HepG2 (cell line): ENCODE data around the gene PSMB11. TPM values are rescaled to one million over a fixed set of nuclear protein-coding genes. Genes with fewer than 3 reads are reported as not detected.

Source experiments
- ATAC-seq: fragments of 200-7000 bp; cut with Tn5 transposase; 3 replicates; pipeline ENCODE4 v1.9.1; 2020; ENCODE audit warnings: mild to moderate bottlenecking, moderate library complexity
- BruUV-seq: library from RNA; stranded (reverse); fragments of 400-500 nt; replicated peaks from 2 replicates; lab custom pipeline; 2021; lab: Mats Ljungman, UMichigan
- CTCF ChIA-PET: fragments of 300-600 bp; formaldehyde crosslinking; extraction: SDS; loops from one replicate; lab custom pipeline; 2021; ENCODE audit warnings: low total read pairs, inconsistent platforms, low intra/inter-chr PET ratio; lab: Yijun Ruan, JAX
- POLR2A ChIA-PET: fragments of 350-600 bp; sonication (Branson Sonifier 250); formaldehyde crosslinking; loops from one replicate; lab custom pipeline; 2020; ENCODE audit warnings: antibody characterized with exemption, inconsistent platforms; lab: Yijun Ruan, JAX
- DNase-seq: peaks from one replicate; pipeline ENCODE4 v3.0.0-alpha.2; 2015; ENCODE audit warnings: low spot score
- FAIRE-seq: peaks from 3 replicates; lab custom pipeline; 2011; peaks lifted over from hg19 to GRCh38; lab: Jason Lieb, UNC
- H2AFZ ChIP-seq: one replicate; pipeline ENCODE4 v1.6.1; 2011; ENCODE audit warnings: low read length, inconsistent platforms
- H3K27ac ChIP-seq: fragments of 300-600 bp; 3 replicates; pipeline ENCODE4 v1.8.0; 2011; ENCODE audit warnings: mixed run types, mild to moderate bottlenecking, mixed read lengths, low read length, inconsistent platforms; ENCODE audit not compliant: insufficient read depth; ENCODE audit errors: extremely low read length
- H3K27me3 ChIP-seq, 2 experiments: fragments of 200-600 bp in 1 of 2; 2 replicates in 1 of 2; 3 replicates in 1 of 2; pipeline versions ENCODE4 v1.6.0 to v1.8.0; 2011; ENCODE audit warnings: low read length in 2 of 2, mild to moderate bottlenecking in 2 of 2, moderate library complexity in 2 of 2, inconsistent platforms in 1 of 2; ENCODE audit not compliant: insufficient read depth in 2 of 2, control insufficient read depth in 1 of 2
- H3K36me3 ChIP-seq, 2 experiments: fragments of 200-600 bp in 1 of 2; replicated peaks in 1 of 2; 2 replicates in 1 of 2; 3 replicates in 1 of 2; pipeline versions ENCODE4 v1.5.1 to v1.8.0; 2011; ENCODE audit warnings: low read length in 2 of 2, inconsistent platforms in 1 of 2; ENCODE audit not compliant: insufficient read depth in 2 of 2, control insufficient read depth in 1 of 2
- H3K4me1 ChIP-seq: 2 replicates; pipeline ENCODE4 v1.5.1; 2012; ENCODE audit warnings: low read length, inconsistent platforms; ENCODE audit not compliant: insufficient read depth
- H3K4me2 ChIP-seq: 2 replicates; pipeline ENCODE4 v1.6.0; 2011; ENCODE audit warnings: low read depth, low read length, inconsistent platforms
- H3K4me3 ChIP-seq, 3 experiments: fragments of 200-600 bp in 1 of 3; sonication (generic), shearing (Covaris generic) in 1 of 3; replicated peaks in 1 of 3; 2 replicates each; pipeline ENCODE4 v1.5.1; 2011 to 2016; ENCODE audit warnings: low read length in 3 of 3, inconsistent platforms in 2 of 3, low read depth in 2 of 3, mild to moderate bottlenecking in 2 of 3, control low read depth in 1 of 3, mixed read lengths in 1 of 3; ENCODE audit not compliant: insufficient read depth in 1 of 3
- H3K79me2 ChIP-seq: one replicate; pipeline ENCODE4 v1.6.1; 2011; ENCODE audit warnings: low read length, inconsistent platforms; ENCODE audit not compliant: insufficient read depth
- H3K9ac ChIP-seq: 2 replicates; pipeline ENCODE4 v1.6.0; 2011; ENCODE audit warnings: mild to moderate bottlenecking, low read depth, low read length, inconsistent platforms; ENCODE audit not compliant: insufficient read depth
- H3K9me3 ChIP-seq: 2 replicates; pipeline ENCODE4 v1.5.1; 2012; ENCODE audit warnings: mild to moderate bottlenecking, low read length
- H4K20me1 ChIP-seq: 2 replicates; pipeline ENCODE4 v1.6.0; 2011; ENCODE audit warnings: inconsistent platforms, mild to moderate bottlenecking, low read length, moderate library complexity; ENCODE audit not compliant: insufficient read depth
- NPAS2 ChIP-seq: sonication (generic); formaldehyde crosslinking; IDR thresholded peaks from 2 replicates; pipeline ENCODE4 v1.8.0; 2022; ENCODE audit warnings: mild to moderate bottlenecking, missing genetic modification reagents, borderline replicate concordance
- ONECUT2 ChIP-seq: sonication (generic); formaldehyde crosslinking; IDR thresholded peaks from 2 replicates; pipeline ENCODE4 v1.4.0; 2020; ENCODE audit warnings: missing genetic modification reagents
- TAF15 ChIP-seq: fragments of 200-400 bp; formaldehyde crosslinking; IDR thresholded peaks from one replicate; pipeline ENCODE4 v1.6.1; 2018; ENCODE audit warnings: mild to moderate bottlenecking, low read depth, low read length; ENCODE audit not compliant: poor library complexity, severe bottlenecking
- TCF7 ChIP-seq: sonication (generic); IDR thresholded peaks from 2 replicates; pipeline ENCODE4 v1.6.1; 2016; ENCODE audit warnings: antibody characterized with exemption, low read depth
- THYN1 ChIP-seq: sonication (generic); formaldehyde crosslinking; IDR thresholded peaks from 2 replicates; pipeline ENCODE4 v1.8.1; 2023; ENCODE audit warnings: low read depth, mild to moderate bottlenecking, moderate library complexity, missing genetic modification reagents, borderline replicate concordance
- ZFP1 ChIP-seq: IDR thresholded peaks from 2 replicates; pipeline ENCODE4 v1.6.1; 2016
- ZNF207 ChIP-seq: fragments of 450-650 bp; IDR thresholded peaks from 2 replicates; pipeline ENCODE4 v1.6.1; 2016; ENCODE audit warnings: antibody characterized with exemption, borderline replicate concordance
- ZNF326 ChIP-seq: sonication (generic); formaldehyde crosslinking; IDR thresholded peaks from 2 replicates; pipeline ENCODE4 v1.4.0; 2020; ENCODE audit warnings: missing genetic modification reagents, borderline replicate concordance
- ZNF432 ChIP-seq: sonication (generic); formaldehyde crosslinking; IDR thresholded peaks from 2 replicates; pipeline ENCODE4 v1.5.0; 2020; ENCODE audit warnings: missing genetic modification reagents, mild to moderate bottlenecking, borderline replicate concordance
- ZNF569 ChIP-seq: sonication (generic); formaldehyde crosslinking; IDR thresholded peaks from 2 replicates; pipeline ENCODE4 v1.5.0; 2020; ENCODE audit warnings: mild to moderate bottlenecking, missing genetic modification reagents, moderate library complexity, borderline replicate concordance
- WGBS: methylation state at CpG from one replicate; pipeline ENCODE4 v1.1.6; 2017; ENCODE audit warnings: low lambda C conversion rate; 5-methylcytosine and 5-hydroxymethylcytosine counted together
- in situ Hi-C: cut with HindIII; loops from 2 replicates; pipeline ENCODE4 v1.10.0; 2017; ENCODE audit warnings: low pct_unique_long_range_greater_than_20kb; ENCODE audit not compliant: extremely low pct_ligation_motif_present
- intact Hi-C: fragments of 100-400 bp; cut with micrococcal nuclease; formaldehyde crosslinking; loops from one replicate; pipeline ENCODE4 v1.10.0; 2022; ENCODE audit not compliant: unreplicated experiment
- polyA plus RNA-seq, 8 experiments: library from polyadenylated mRNA; depleted of rRNA in 3 of 8; stranded (reverse) in 7 of 8; unstranded in 1 of 8; fragments of >200 nt; fragmentation: Illumina TruSeq in 4 of 8; extraction: Trizol in 4 of 8; gene quantifications; 2 replicates each; pipeline versions ENCODE4 v1.2.1 to v1.2.3, GENCODE V29; 2011 to 2016; ENCODE audit warnings: low read depth in 4 of 8, missing spikeins in 1 of 8, mixed read lengths in 1 of 8; ENCODE audit not compliant: insufficient read depth in 1 of 8
- total RNA-seq, 5 experiments: library from RNA; depleted of rRNA; stranded (reverse); fragments of >200 nt; fragmentation: Illumina TruSeq; extraction: Trizol; gene quantifications; 2 replicates each; pipeline ENCODE4 v1.2.3, GENCODE V29; 2016; ENCODE audit warnings: low read depth in 1 of 5
- TF ChIP-seq, protein P1 (sequence below): sonication (generic); formaldehyde crosslinking; IDR thresholded peaks from 2 replicates; pipeline ENCODE4 v1.5.1; 2020; ENCODE audit warnings: missing genetic modification reagents, mild to moderate bottlenecking, borderline replicate concordance
- TF ChIP-seq, protein P2 (sequence below): sonication (generic); formaldehyde crosslinking; IDR thresholded peaks from 2 replicates; pipeline ENCODE4 v1.4.0; 2020; ENCODE audit warnings: missing genetic modification reagents
- TF ChIP-seq, protein P3 (sequence below): sonication (generic); formaldehyde crosslinking; IDR thresholded peaks from 2 replicates; pipeline ENCODE4 v1.8.1; 2022; ENCODE audit warnings: mild to moderate bottlenecking, missing genetic modification reagents
- TF ChIP-seq, protein P4 (sequence below): sonication (generic); formaldehyde crosslinking; IDR thresholded peaks from 2 replicates; pipeline ENCODE4 v1.4.0; 2020; ENCODE audit warnings: missing genetic modification reagents, mild to moderate bottlenecking, borderline replicate concordance
- TF ChIP-seq, protein P5 (sequence below): sonication (generic); formaldehyde crosslinking; IDR thresholded peaks from 2 replicates; pipeline ENCODE4 v1.5.0; 2020; ENCODE audit warnings: missing genetic modification reagents, mild to moderate bottlenecking, borderline replicate concordance

Gene PSMB11
- total and polyA plus RNA-seq, 2 of the 13 experiments (the other 11 are each of a cell fraction or from before 2014, with no cell fraction given), result not detected

DNA sequence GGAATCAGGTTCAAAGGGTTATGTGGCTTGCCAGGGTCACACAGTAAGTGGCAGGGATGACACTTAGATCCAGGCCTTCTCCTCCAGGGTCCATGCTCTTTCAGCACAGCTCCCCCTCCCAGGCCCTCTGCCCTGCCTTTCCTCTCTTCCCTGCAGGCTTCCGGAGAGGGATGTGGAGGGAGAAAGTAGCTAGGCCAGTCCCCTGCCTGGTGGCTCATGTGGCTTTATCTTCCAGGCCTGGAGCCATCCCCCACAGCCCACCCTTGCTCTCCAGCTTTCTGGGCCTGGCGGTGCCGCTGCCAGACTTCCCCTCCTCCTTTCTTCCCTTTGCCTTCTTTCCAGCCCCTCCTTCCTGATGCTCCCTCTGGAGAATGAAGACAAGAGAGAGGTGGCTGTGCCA is 1.7 kb downstream of the PSMB11 start:
- no peak overlapping the region for H3K27ac ChIP-seq
- no peaks in the 10 kb centered on the region for H3K79me2 ChIP-seq
- CTCF ChIA-PET, result no interaction called here
- no TSS peak for BruUV-seq
- H3K36me3 ChIP-seq, result no peaks in the 10 kb centered on the region
- H2AFZ ChIP-seq, result no peak overlapping the region
- in situ Hi-C loops (no loop called here), intact Hi-C loops (no loop called here)
- H3K9me3 ChIP-seq, result no peaks in the 10 kb centered on the region
- WGBS, result 47% methylated on average over 3 of the region's 3 CpGs
- peak; percentile 2; the same call in 2 of the 3 replicates for ATAC-seq
- no peak overlapping the region for H3K9ac ChIP-seq
- no peak for FAIRE-seq
- peaks cover 23% of the 10 kb centered on the region for H3K4me1 ChIP-seq
- POLR2A ChIA-PET, result interaction anchor here (1.0 to 2.7 kb wide), 3 partner anchors 10 to 37 kb away, joined by 3 to 9 read pairs (median 4); partner anchors contain the start of gene PSMB5
- H4K20me1 ChIP-seq, result no peaks in the 10 kb centered on the region
- DNase-seq, result no peak
- no peak overlapping the region for H3K4me3 ChIP-seq
- no peak overlapping the region for H3K4me2 ChIP-seq
- peaks cover 16 to 35% of the 10 kb centered on the region in 2 experiments for H3K27me3 ChIP-seq
- TF ChIP-seq, protein P1, sequence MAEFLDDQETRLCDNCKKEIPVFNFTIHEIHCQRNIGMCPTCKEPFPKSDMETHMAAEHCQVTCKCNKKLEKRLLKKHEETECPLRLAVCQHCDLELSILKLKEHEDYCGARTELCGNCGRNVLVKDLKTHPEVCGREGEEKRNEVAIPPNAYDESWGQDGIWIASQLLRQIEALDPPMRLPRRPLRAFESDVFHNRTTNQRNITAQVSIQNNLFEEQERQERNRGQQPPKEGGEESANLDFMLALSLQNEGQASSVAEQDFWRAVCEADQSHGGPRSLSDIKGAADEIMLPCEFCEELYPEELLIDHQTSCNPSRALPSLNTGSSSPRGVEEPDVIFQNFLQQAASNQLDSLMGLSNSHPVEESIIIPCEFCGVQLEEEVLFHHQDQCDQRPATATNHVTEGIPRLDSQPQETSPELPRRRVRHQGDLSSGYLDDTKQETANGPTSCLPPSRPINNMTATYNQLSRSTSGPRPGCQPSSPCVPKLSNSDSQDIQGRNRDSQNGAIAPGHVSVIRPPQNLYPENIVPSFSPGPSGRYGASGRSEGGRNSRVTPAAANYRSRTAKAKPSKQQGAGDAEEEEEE (CRISPR knock-in tag), result 0 out of 2 replicates have a peak, but pooled peaks have one; percentile 21
- TF ChIP-seq TCF7, result no peak
- TF ChIP-seq ZNF326 (CRISPR knock-in tag), result no peak
- TF ChIP-seq, protein P2, sequence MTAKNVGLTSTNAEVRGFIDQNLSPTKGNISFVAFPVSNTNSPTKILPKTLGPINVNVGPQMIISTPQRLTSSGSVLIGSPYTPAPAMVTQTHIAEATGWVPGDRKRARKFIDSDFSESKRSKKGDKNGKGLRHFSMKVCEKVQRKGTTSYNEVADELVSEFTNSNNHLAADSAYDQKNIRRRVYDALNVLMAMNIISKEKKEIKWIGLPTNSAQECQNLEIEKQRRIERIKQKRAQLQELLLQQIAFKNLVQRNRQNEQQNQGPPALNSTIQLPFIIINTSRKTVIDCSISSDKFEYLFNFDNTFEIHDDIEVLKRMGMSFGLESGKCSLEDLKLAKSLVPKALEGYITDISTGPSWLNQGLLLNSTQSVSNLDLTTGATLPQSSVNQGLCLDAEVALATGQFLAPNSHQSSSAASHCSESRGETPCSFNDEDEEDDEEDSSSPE (CRISPR knock-in tag), result no peak
- TF ChIP-seq TAF15, result no peak
- no peak for TF ChIP-seq NPAS2
- TF ChIP-seq ZNF432 (CRISPR knock-in tag), result no peak
- TF ChIP-seq, protein P3, sequence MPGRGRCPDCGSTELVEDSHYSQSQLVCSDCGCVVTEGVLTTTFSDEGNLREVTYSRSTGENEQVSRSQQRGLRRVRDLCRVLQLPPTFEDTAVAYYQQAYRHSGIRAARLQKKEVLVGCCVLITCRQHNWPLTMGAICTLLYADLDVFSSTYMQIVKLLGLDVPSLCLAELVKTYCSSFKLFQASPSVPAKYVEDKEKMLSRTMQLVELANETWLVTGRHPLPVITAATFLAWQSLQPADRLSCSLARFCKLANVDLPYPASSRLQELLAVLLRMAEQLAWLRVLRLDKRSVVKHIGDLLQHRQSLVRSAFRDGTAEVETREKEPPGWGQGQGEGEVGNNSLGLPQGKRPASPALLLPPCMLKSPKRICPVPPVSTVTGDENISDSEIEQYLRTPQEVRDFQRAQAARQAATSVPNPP, result no peak
- TF ChIP-seq ZFP1 (CRISPR knock-in tag), result no peak
- no peak for TF ChIP-seq THYN1
- no peak for TF ChIP-seq ONECUT2 (CRISPR knock-in tag)
- no peak for TF ChIP-seq ZNF207
- TF ChIP-seq ZNF569 (CRISPR knock-in tag), result no peak
- TF ChIP-seq, protein P4, sequence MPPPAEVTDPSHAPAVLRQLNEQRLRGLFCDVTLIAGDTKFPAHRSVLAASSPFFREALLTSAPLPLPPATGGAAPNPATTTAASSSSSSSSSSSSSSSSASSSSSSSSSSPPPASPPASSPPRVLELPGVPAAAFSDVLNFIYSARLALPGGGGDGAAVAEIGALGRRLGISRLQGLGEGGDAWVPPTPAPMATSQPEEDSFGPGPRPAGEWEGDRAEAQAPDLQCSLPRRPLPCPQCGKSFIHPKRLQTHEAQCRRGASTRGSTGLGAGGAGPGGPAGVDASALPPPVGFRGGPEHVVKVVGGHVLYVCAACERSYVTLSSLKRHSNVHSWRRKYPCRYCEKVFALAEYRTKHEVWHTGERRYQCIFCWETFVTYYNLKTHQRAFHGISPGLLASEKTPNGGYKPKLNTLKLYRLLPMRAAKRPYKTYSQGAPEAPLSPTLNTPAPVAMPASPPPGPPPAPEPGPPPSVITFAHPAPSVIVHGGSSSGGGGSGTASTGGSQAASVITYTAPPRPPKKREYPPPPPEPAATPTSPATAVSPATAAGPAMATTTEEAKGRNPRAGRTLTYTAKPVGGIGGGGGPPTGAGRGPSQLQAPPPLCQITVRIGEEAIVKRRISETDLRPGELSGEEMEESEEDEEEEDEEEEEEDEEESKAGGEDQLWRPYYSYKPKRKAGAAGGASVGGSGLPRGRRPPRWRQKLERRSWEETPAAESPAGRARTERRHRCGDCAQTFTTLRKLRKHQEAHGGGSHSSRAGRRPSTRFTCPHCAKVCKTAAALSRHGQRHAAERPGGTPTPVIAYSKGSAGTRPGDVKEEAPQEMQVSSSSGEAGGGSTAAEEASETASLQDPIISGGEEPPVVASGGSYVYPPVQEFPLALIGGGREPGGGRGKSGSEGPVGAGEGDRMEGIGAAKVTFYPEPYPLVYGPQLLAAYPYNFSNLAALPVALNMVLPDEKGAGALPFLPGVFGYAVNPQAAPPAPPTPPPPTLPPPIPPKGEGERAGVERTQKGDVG (CRISPR knock-in tag), result no peak
- TF ChIP-seq, protein P5, sequence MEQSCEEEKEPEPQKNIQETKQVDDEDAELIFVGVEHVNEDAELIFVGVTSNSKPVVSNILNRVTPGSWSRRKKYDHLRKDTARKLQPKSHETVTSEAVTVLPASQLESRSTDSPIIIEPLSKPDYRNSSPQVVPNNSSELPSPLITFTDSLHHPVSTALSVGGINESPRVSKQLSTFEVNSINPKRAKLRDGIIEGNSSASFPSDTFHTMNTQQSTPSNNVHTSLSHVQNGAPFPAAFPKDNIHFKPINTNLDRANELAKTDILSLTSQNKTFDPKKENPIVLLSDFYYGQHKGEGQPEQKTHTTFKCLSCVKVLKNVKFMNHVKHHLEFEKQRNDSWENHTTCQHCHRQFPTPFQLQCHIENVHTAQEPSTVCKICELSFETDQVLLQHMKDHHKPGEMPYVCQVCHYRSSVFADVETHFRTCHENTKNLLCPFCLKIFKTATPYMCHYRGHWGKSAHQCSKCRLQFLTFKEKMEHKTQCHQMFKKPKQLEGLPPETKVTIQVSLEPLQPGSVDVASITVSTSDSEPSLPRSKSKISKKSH, result 0 out of 2 replicates have a peak, but pooled peaks have one; percentile 35
